CD4-positive, alpha-beta memory T cell (primary cell): ENCODE measurements around the gene CAPN1. TPM values are rescaled to one million over a fixed set of nuclear protein-coding genes. Genes with fewer than 3 reads are reported as not detected.
A peak's percentile ranks its signal among the peaks of the same experiment; 100 is the strongest.

Source experiments
- CTCF ChIA-PET: fragments of 350-600 bp; sonication (Branson Sonifier 250); formaldehyde crosslinking; loops from one replicate; lab custom pipeline; 2021; ENCODE audit warnings: inconsistent platforms; ENCODE audit not compliant: partially characterized antibody; lab: Charles Lee
- POLR2A ChIA-PET: fragments of 350-600 bp; sonication (Branson Sonifier 250); formaldehyde crosslinking; loops from one replicate; lab custom pipeline; 2021; ENCODE audit not compliant: partially characterized antibody; lab: Charles Lee
- DNase-seq, 5 donors: peaks; one replicate each; pipeline versions ENCODE4 v3.0.0 to v3.0.0-alpha.2; 2020 to 2022; ENCODE audit warnings: mixed read lengths in 1 of 5
- H3K27ac ChIP-seq: one replicate; pipeline ENCODE4 v1.7.0; 2013; ENCODE audit warnings: low read depth, low read length
- H3K27me3 ChIP-seq: 2 replicates; pipeline ENCODE4 v1.7.0; 2013; ENCODE audit warnings: mild to moderate bottlenecking, low read length, moderate library complexity; ENCODE audit not compliant: insufficient read depth
- H3K36me3 ChIP-seq: 2 replicates; pipeline ENCODE4 v1.7.0; 2013; ENCODE audit warnings: mild to moderate bottlenecking, low read length, moderate library complexity; ENCODE audit not compliant: insufficient read depth
- H3K4me1 ChIP-seq: 2 replicates; pipeline ENCODE4 v1.7.0; 2013; ENCODE audit warnings: mild to moderate bottlenecking, low read length, moderate library complexity; ENCODE audit not compliant: insufficient read depth
- H3K4me3 ChIP-seq, 2 donors: one replicate each; pipeline ENCODE4 v1.7.0; 2013; ENCODE audit warnings: low read length in 2 of 2, mild to moderate bottlenecking in 1 of 2
- H3K9me3 ChIP-seq, 2 donors: one replicate each; pipeline ENCODE4 v1.7.0; 2013; ENCODE audit warnings: low read length in 2 of 2, control low read depth in 1 of 2; ENCODE audit not compliant: control insufficient read depth in 1 of 2
- H3K27ac Mint-ChIP-seq, 7 donors: one replicate each; pipeline ENCODE4 v1.8.0; 2020 to 2021; ENCODE audit warnings: mixed read lengths in 7 of 7, mild to moderate bottlenecking in 6 of 7, inconsistent platforms in 3 of 7, moderate library complexity in 3 of 7
- H3K27me3 Mint-ChIP-seq, 2 donors: one replicate each; pipeline ENCODE4 v1.8.0; 2020 to 2021; ENCODE audit warnings: mixed read lengths in 2 of 2
- H3K36me3 Mint-ChIP-seq, 2 donors: one replicate each; pipeline ENCODE4 v1.8.0; 2020 to 2021; ENCODE audit warnings: mixed read lengths in 2 of 2, inconsistent platforms in 1 of 2, mild to moderate bottlenecking in 1 of 2
- H3K4me1 Mint-ChIP-seq, 4 donors: one replicate each; pipeline ENCODE4 v1.8.0; 2020 to 2021; ENCODE audit warnings: mixed read lengths in 4 of 4, mild to moderate bottlenecking in 1 of 4
- H3K4me3 Mint-ChIP-seq, 8 donors: one replicate each; pipeline ENCODE4 v1.8.0; 2020 to 2021; ENCODE audit warnings: mixed read lengths in 8 of 8, mild to moderate bottlenecking in 7 of 8, moderate library complexity in 6 of 8, inconsistent platforms in 3 of 8
- H3K9me3 Mint-ChIP-seq, 8 donors: one replicate each; pipeline ENCODE4 v1.8.0; 2020 to 2021; ENCODE audit warnings: mixed read lengths in 8 of 8, mild to moderate bottlenecking in 5 of 8, inconsistent platforms in 3 of 8, moderate library complexity in 1 of 8
- intact Hi-C: fragments of 100-400 bp; cut with micrococcal nuclease; formaldehyde crosslinking; loops from one replicate; pipeline ENCODE4 v1.15.1; 2023
- polyA plus RNA-seq, 2 donors: library from polyadenylated mRNA; unstranded; fragments of 300-500 nt; fragmentation: Illumina TruSeq; gene quantifications; one replicate each; pipeline ENCODE4 v1.2.3, GENCODE V29; 2021
- total RNA-seq, 2 experiments: library from RNA; stranded (reverse); gene quantifications; one replicate each; pipeline ENCODE4 v1.2.3, GENCODE V29; 2021

Gene CAPN1
- total and polyA plus RNA-seq, 4 experiments from 2014 or later: 115 to 141 (median 131) TPM

- Mint-ChIP-seq H3K27ac (peak overlapping the region in 2 of 7 donors; percentile 17 to 67), H3K27me3 (no peaks in the 10 kb centered on the region), H3K4me3 (peak overlapping the region in 3 of 8 donors; percentile 81 to 92 (median 86)), H3K9me3 (no peaks in the 10 kb centered on the region), H3K4me1 (peaks cover 11 to 37% (median 22%) of the 10 kb centered on the region in 4 donors), H3K36me3 (peaks cover 12 to 42% of the 10 kb centered on the region in 2 donors)
- H3K27me3 ChIP-seq: no peaks in the 10 kb centered on the region
- H3K36me3 ChIP-seq: peaks cover 35% of the 10 kb centered on the region
- ChIA-PET CTCF (no interaction called here), POLR2A (interaction anchor here (0.6 to 1.8 kb wide), 2 partner anchors 9 to 14 kb away, joined by 3 to 5 read pairs; no protein-coding TSS in a partner anchor)
- H3K4me1 ChIP-seq: peaks cover 36% of the 10 kb centered on the region
- no peaks in the 10 kb centered on the region for H3K9me3 ChIP-seq
- H3K4me3 ChIP-seq: no peak overlapping the region
- no peak overlapping the region for H3K27ac ChIP-seq
- intact Hi-C loops: loop anchor here (5.0 kb wide), 1 partner anchor 78 kb away; the partner anchor contains the start of gene POLA2
- DNase-seq: no peak
Observed at GRCh38 chr11:65184146-65184545, 2.4 kb downstream of the CAPN1 start.

GRCh38 chr11:65185171-65185570 is 3.4 kb downstream of the CAPN1 start:
- no peak overlapping the region for H3K4me3 Mint-ChIP-seq

GRCh38 chr11:65185869-65186341 is 4.2 kb downstream of the CAPN1 start:
- POLR2A ChIA-PET: interaction anchor here (0.5 to 1.6 kb wide), 3 partner anchors 64 to 110 kb away, joined by 3 to 6 read pairs (median 3); partner anchors contain the start of genes FAU, MRPL49 and TM7SF2
- H3K4me3 ChIP-seq: no peak overlapping the region
- H3K9me3 ChIP-seq: no peaks in the 10 kb centered on the region
- Mint-ChIP-seq H3K36me3 (peaks cover 26 to 59% of the 10 kb centered on the region in 2 donors), H3K4me3 (no peak overlapping the region), H3K4me1 (peaks cover 13 to 30% (median 25%) of the 10 kb centered on the region in 4 donors), H3K9me3 (no peaks in the 10 kb centered on the region), H3K27ac (peak overlapping the region in 4 of 7 donors; percentile 36 to 71 (median 58)), H3K27me3 (no peaks in the 10 kb centered on the region)
- intact Hi-C loops: no loop called here
- DNase-seq: no peak
- H3K27ac ChIP-seq: no peak overlapping the region
- CTCF ChIA-PET: interaction anchor here (1.8 to 2.3 kb wide), 2 partner anchors 18 to 75 kb away, joined by 6 read pairs; no protein-coding TSS in a partner anchor
- peaks cover 30% of the 10 kb centered on the region for H3K4me1 ChIP-seq
- peaks cover 51% of the 10 kb centered on the region for H3K36me3 ChIP-seq
- H3K27me3 ChIP-seq: no peaks in the 10 kb centered on the region

More at GRCh38 chr11:65185171-65185570, 3.4 kb downstream of the CAPN1 start:
- no peak for DNase-seq
- H3K36me3 Mint-ChIP-seq: peaks cover 22 to 52% of the 10 kb centered on the region in 2 donors
- peaks cover 12 to 37% (median 24%) of the 10 kb centered on the region in 4 donors for H3K4me1 Mint-ChIP-seq
- peaks cover 46% of the 10 kb centered on the region for H3K36me3 ChIP-seq
- CTCF ChIA-PET: interaction anchor here (1.8 to 2.3 kb wide), 2 partner anchors 19 to 75 kb away, joined by 6 read pairs; no protein-coding TSS in a partner anchor
- intact Hi-C loops: no loop called here
- no peaks in the 10 kb centered on the region for H3K27me3 Mint-ChIP-seq
- POLR2A ChIA-PET: interaction anchor here (0.6 to 1.6 kb wide), 2 partner anchors 63 to 74 kb away, joined by 3 to 6 read pairs; partner anchors contain the start of genes FAU, MRPL49 and TM7SF2
- H3K4me1 ChIP-seq: peaks cover 36% of the 10 kb centered on the region
- H3K27ac Mint-ChIP-seq: peak overlapping the region in 3 of 7 donors; percentile 20 to 48 (median 43)
- H3K4me3 ChIP-seq: no peak overlapping the region
- H3K27me3 ChIP-seq: no peaks in the 10 kb centered on the region
- H3K9me3 Mint-ChIP-seq: no peaks in the 10 kb centered on the region
- H3K27ac ChIP-seq: no peak overlapping the region
- no peaks in the 10 kb centered on the region for H3K9me3 ChIP-seq

- Mint-ChIP-seq H3K27me3 (no peaks in the 10 kb centered on the region), H3K36me3 (peaks cover 26 to 63% of the 10 kb centered on the region in 2 donors), H3K4me1 (peaks cover 13 to 30% (median 23%) of the 10 kb centered on the region in 4 donors), H3K4me3 (no peak overlapping the region), H3K27ac (peak overlapping the region in 1 of 7 donors; percentile 39), H3K9me3 (no peaks in the 10 kb centered on the region)
- Histone ChIP-seq H3K4me1 (peaks cover 30% of the 10 kb centered on the region), H3K9me3 (no peaks in the 10 kb centered on the region), H3K36me3 (peaks cover 52% of the 10 kb centered on the region), H3K4me3 (no peak overlapping the region), H3K27ac (no peak overlapping the region), H3K27me3 (no peaks in the 10 kb centered on the region)
- POLR2A ChIA-PET: interaction anchor here (1.6 kb wide), 1 partner anchor 75 kb away, joined by 6 read pairs; the partner anchor contains the start of gene TM7SF2
- CTCF ChIA-PET: interaction anchor here (2.3 kb wide), 1 partner anchor 17 kb away, joined by 6 read pairs; no protein-coding TSS in a partner anchor
- intact Hi-C loops: no loop called here
- DNase-seq: no peak
Observed at GRCh38 chr11:65186701-65187100, 5.0 kb downstream of the CAPN1 start.

GRCh38 chr11:65187146-65187675 is 5.5 kb downstream of the CAPN1 start:
- intact Hi-C loops: no loop called here
- Histone ChIP-seq H3K27me3 (no peaks in the 10 kb centered on the region), H3K4me1 (peaks cover 28% of the 10 kb centered on the region), H3K36me3 (peaks cover 52% of the 10 kb centered on the region), H3K9me3 (no peaks in the 10 kb centered on the region), H3K4me3 (no peak overlapping the region), H3K27ac (no peak overlapping the region)
- ChIA-PET CTCF (no interaction called here), POLR2A (no interaction called here)
- Mint-ChIP-seq H3K9me3 (no peaks in the 10 kb centered on the region), H3K4me1 (peaks cover 13 to 29% (median 22%) of the 10 kb centered on the region in 4 donors), H3K4me3 (no peak overlapping the region), H3K27ac (peak overlapping the region in 2 of 7 donors; percentile 25 to 60), H3K36me3 (peaks cover 26 to 67% of the 10 kb centered on the region in 2 donors), H3K27me3 (no peaks in the 10 kb centered on the region)
- DNase-seq: no peak

GRCh38 chr11:65187971-65188461 is 6.3 kb downstream of the CAPN1 start:
- H3K4me1 ChIP-seq: peaks cover 20% of the 10 kb centered on the region
- intact Hi-C loops: no loop called here
- DNase-seq: no peak
- H3K27me3 Mint-ChIP-seq: no peaks in the 10 kb centered on the region
- POLR2A ChIA-PET: no interaction called here
- peaks cover 26 to 66% of the 10 kb centered on the region in 2 donors for H3K36me3 Mint-ChIP-seq
- CTCF ChIA-PET: no interaction called here
- H3K4me3 Mint-ChIP-seq: no peak overlapping the region
- H3K9me3 ChIP-seq: no peaks in the 10 kb centered on the region
- no peaks in the 10 kb centered on the region for H3K27me3 ChIP-seq
- peaks cover 52% of the 10 kb centered on the region for H3K36me3 ChIP-seq
- no peaks in the 10 kb centered on the region for H3K9me3 Mint-ChIP-seq
- H3K4me3 ChIP-seq: no peak overlapping the region
- peak overlapping the region in 1 of 7 donors; percentile 12 for H3K27ac Mint-ChIP-seq
- no peak overlapping the region for H3K27ac ChIP-seq
- H3K4me1 Mint-ChIP-seq: peaks cover 7 to 22% (median 17%) of the 10 kb centered on the region in 4 donors

GRCh38 chr11:65188486-65188885 is 6.8 kb downstream of the CAPN1 start:
- Mint-ChIP-seq H3K4me3 (no peak overlapping the region), H3K27me3 (no peaks in the 10 kb centered on the region), H3K36me3 (peaks cover 26 to 68% of the 10 kb centered on the region in 2 donors), H3K4me1 (peaks cover 7 to 18% (median 13%) of the 10 kb centered on the region in 4 donors), H3K27ac (peak overlapping the region in 1 of 7 donors; percentile 12), H3K9me3 (no peaks in the 10 kb centered on the region)
- no peak for DNase-seq
- POLR2A ChIA-PET: no interaction called here
- Histone ChIP-seq H3K27me3 (no peaks in the 10 kb centered on the region), H3K27ac (no peak overlapping the region), H3K36me3 (peaks cover 52% of the 10 kb centered on the region), H3K9me3 (no peaks in the 10 kb centered on the region), H3K4me3 (no peak overlapping the region), H3K4me1 (peaks cover 15% of the 10 kb centered on the region)
- CTCF ChIA-PET: no interaction called here
- intact Hi-C loops: no loop called here
